T-cell (primary cell): ENCODE data around the gene SYNGR2. TPM values are rescaled to one million over a fixed set of nuclear protein-coding genes. Genes with fewer than 3 reads are reported as not detected.

Experiments
- ATAC-seq, 4 experiments: fragments of 200-7000 bp in 3 of 4; fragments of 150-1000 bp in 1 of 4; cut with Tn5 transposase; replicated peaks in 1 of 4; 1 replicate in 3 of 4; 2 replicates in 1 of 4; pipeline ENCODE4 v1.10.0; 2021; ENCODE audit warnings: moderate library complexity in 3 of 4, mild to moderate bottlenecking in 2 of 4, moderate number of reproducible peaks in 1 of 4
- CTCF ChIA-PET, 2 donors: fragments of 300-600 bp; sonication (Branson Sonifier 250); formaldehyde crosslinking; loops; one replicate each; lab custom pipeline; 2022; ENCODE audit warnings: antibody characterized with exemption in 2 of 2; lab: Charles Lee
- POLR2A ChIA-PET, 2 donors: fragments of 300-600 bp; sonication (Branson Sonifier 250); formaldehyde crosslinking; loops; one replicate each; lab custom pipeline; 2022; ENCODE audit warnings: antibody characterized with exemption in 2 of 2; lab: Charles Lee
- DNase-seq, 35 experiments: peaks; one replicate each; pipeline versions ENCODE4 v3.0.0 to v3.0.0-alpha.2; 2013 to 2023
- H3K27ac ChIP-seq: one replicate; pipeline ENCODE4 v1.5.1; 2013; ENCODE audit warnings: low read length
- H3K27me3 ChIP-seq, 2 experiments: replicated peaks in 1 of 2; 1 replicate in 1 of 2; 2 replicates in 1 of 2; pipeline versions ENCODE4 v1.6.1 to v1.7.0; 2013; ENCODE audit warnings: low read length in 1 of 2, mixed read lengths in 1 of 2; ENCODE audit not compliant: control insufficient read depth in 2 of 2, insufficient read depth in 2 of 2; ENCODE audit errors: extremely low read depth in 1 of 2
- H3K36me3 ChIP-seq, 2 donors: 1 replicate in 1 of 2; 2 replicates in 1 of 2; pipeline versions ENCODE4 v1.6.1 to v1.7.0; 2013; ENCODE audit warnings: low read length in 1 of 2; ENCODE audit not compliant: control insufficient read depth in 2 of 2, insufficient read depth in 1 of 2; ENCODE audit errors: extremely low read depth in 1 of 2
- H3K4me1 ChIP-seq, 2 experiments: 1 replicate in 1 of 2; 2 replicates in 1 of 2; pipeline versions ENCODE4 v1.6.1 to v1.7.0; 2013; ENCODE audit warnings: low read length in 2 of 2, mixed read lengths in 1 of 2; ENCODE audit not compliant: insufficient read depth in 2 of 2, control insufficient read depth in 1 of 2; ENCODE audit errors: extremely low read depth in 1 of 2
- H3K4me3 ChIP-seq, 2 donors: 1 replicate in 1 of 2; 2 replicates in 1 of 2; pipeline versions ENCODE4 v1.5.1 to v1.7.0; 2013; ENCODE audit warnings: mild to moderate bottlenecking in 2 of 2, low read length in 1 of 2, moderate library complexity in 1 of 2; ENCODE audit not compliant: control insufficient read depth in 1 of 2; ENCODE audit errors: extremely low read depth in 1 of 2
- H3K9me3 ChIP-seq: 2 replicates; pipeline ENCODE4 v1.7.0; 2013
- H3K27ac Mint-ChIP-seq, 2 donors: one replicate each; pipeline ENCODE4 v1.8.0; 2020 to 2021; ENCODE audit warnings: mild to moderate bottlenecking in 2 of 2, mixed read lengths in 2 of 2
- H3K27me3 Mint-ChIP-seq, 2 donors: one replicate each; pipeline ENCODE4 v1.8.0; 2021 to 2022; ENCODE audit warnings: mixed read lengths in 2 of 2
- H3K36me3 Mint-ChIP-seq: one replicate; pipeline ENCODE4 v1.8.0; 2021; ENCODE audit warnings: mixed read lengths
- H3K4me1 Mint-ChIP-seq, 3 donors: one replicate each; pipeline ENCODE4 v1.8.0; 2020 to 2022; ENCODE audit warnings: mixed read lengths in 3 of 3, mild to moderate bottlenecking in 1 of 3
- H3K4me3 Mint-ChIP-seq, 3 donors: one replicate each; pipeline ENCODE4 v1.8.0; 2020 to 2022; ENCODE audit warnings: mild to moderate bottlenecking in 3 of 3, mixed read lengths in 3 of 3, moderate library complexity in 3 of 3
- H3K9me3 Mint-ChIP-seq, 3 donors: one replicate each; pipeline ENCODE4 v1.8.0; 2020 to 2022; ENCODE audit warnings: mixed read lengths in 3 of 3
- WGBS: methylation state at CpG from one replicate; pipeline ENCODE4 v1.1.5; 2013; ENCODE audit warnings: missing lambda C conversion rate; ENCODE audit not compliant: insufficient coverage; 5-methylcytosine and 5-hydroxymethylcytosine counted together
- total RNA-seq, 35 experiments: library from RNA in 6 of 35; stranded (reverse) in 6 of 35; fragments of 120-200 nt in 1 of 35; gene quantifications; one replicate each; pipeline versions ENCODE4 v1.2.1 to v1.2.4 and lab custom pipeline; 2013 to 2026

Gene SYNGR2
- total RNA-seq, 5 donors from 2014 or later (not counting 1 experiment from before 2014, with no cell fraction given): 56.0 to 86.3 (median 74.6) TPM

DNA sequence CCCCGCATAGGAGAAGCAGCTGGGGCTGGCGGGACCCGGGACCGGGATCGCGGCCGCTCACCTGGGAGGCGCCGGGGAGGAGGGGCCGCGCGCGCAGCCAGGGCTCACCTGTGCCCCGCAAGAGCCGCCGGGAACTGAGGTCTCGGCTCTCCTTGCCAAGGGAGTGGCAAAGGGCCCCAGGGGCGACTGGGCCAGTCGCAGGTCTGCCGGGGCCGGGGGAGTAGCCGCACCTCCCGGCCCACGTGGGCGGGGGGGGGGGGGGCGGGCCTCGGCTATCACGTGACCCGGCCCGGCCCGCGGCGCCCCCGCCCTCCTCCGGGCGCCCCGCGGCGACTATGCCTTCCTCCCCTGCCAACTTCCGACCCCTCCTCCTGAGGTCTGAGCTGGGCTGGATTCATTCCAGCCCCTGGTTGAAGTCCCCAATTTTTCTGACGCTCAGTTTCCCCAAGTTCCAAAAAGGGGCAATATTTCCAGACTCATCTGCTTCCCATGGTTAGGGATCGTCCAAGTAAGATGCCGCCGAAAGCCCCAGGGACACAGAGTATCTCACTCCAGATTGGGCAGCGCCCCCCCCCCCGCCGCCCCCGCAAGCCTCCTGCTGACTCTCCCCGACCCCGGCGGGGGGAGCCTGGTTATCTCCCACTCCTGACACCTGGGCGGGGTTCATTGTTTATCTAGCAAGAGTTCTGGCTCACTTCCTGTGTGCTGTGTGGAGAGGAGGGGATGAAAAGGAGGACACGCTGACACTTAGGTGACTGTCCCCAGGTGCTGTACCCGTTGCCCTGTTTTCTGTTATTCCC is 39.6 kb upstream of the SYNGR2 start, which contains the start of gene TMC6:
TSS of gene TMC6 (minus strand) at position 205 of the 800 bp plus-strand sequence. CDS start 1,923 bp downstream, outside the sequence.
- peak within 1 kb of the TSS; percentile 79 for H3K27ac ChIP-seq
- H3K27me3 ChIP-seq: no peaks in the 10 kb centered on the region
- peaks cover 48 to 61% (median 51%) of the 10 kb centered on the region in 3 donors for H3K4me1 Mint-ChIP-seq
- peak within 1 kb of the TSS; percentile 98 to 99 (median 99) for H3K4me3 Mint-ChIP-seq
- ATAC-seq: peak; percentile 29 to 42 (median 34)
- no peaks in the 10 kb centered on the region for H3K9me3 ChIP-seq
- H3K27me3 Mint-ChIP-seq: no peaks in the 10 kb centered on the region
- peaks cover 42 to 73% of the 10 kb centered on the region in 2 experiments for H3K4me1 ChIP-seq
- under 1% methylated on average over 26 of the region's 54 CpGs for WGBS
- peaks cover 5% of the 10 kb centered on the region for H3K36me3 Mint-ChIP-seq
- ChIA-PET CTCF (interaction anchor here in 1 of 2 donors (0.6 kb wide), 1 partner anchor 12 kb away, joined by 6 read pairs; no protein-coding TSS in a partner anchor), POLR2A (interaction anchor here (0.6 to 0.8 kb wide), 4 partner anchors 8 to 225 kb away, joined by 4 to 9 read pairs (median 8); no protein-coding TSS in a partner anchor)
- no peaks in the 10 kb centered on the region for H3K9me3 Mint-ChIP-seq
- DNase-seq: peak; percentile 59 to 88 (median 75)
- peak within 1 kb of the TSS; percentile 83 to 92 for H3K4me3 ChIP-seq
- peaks cover 8 to 53% of the 10 kb centered on the region in 2 donors for H3K36me3 ChIP-seq
- H3K27ac Mint-ChIP-seq: peak within 1 kb of the TSS; percentile 97 to 100

DNA sequence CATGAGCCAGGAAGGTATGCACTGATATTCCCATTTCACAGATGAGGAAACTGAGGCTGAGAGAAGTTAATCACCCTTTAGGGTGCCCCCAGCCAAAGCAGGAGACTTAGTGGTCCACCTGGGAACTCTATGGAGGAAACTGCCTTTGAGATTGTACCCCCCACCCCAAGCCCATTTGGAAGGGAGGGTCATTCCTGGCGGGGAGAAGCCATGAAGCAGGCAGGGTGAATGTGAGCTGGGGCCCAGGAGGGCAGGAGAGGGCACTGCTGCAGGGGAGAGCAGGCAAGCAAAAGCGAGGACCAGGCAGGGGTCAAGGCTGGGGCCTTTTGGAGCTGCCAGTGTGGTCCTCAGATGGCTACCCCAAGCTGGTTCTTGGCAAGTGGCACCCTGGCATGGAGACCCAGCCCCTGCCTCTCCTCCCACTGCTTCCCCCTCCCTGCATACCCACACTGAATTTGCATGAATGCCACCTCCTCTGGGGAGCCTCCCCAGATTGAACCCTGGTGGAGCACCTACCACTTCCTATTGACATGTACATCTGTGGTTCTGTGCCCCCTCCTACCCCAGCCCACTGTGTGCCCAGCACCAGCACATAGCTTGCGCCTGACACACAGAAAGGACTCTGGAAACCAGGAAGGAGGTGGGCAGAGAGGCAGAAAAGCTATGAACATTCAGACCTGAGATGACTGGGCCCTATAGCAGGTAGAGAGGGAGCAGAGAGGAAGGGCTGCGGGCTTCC is 38.9 kb upstream of the SYNGR2 start:
- Histone ChIP-seq H3K9me3 (no peaks in the 10 kb centered on the region), H3K27me3 (no peaks in the 10 kb centered on the region), H3K36me3 (peaks cover 6 to 53% of the 10 kb centered on the region in 2 donors), H3K4me1 (peaks cover 43 to 73% of the 10 kb centered on the region in 2 experiments), H3K4me3 (peak overlapping the region; percentile 83 to 92), H3K27ac (peak overlapping the region; percentile 79)
- WGBS: 10% methylated on average over 4 of the region's 4 CpGs
- peak overlapping the region; percentile 98 to 99 (median 99) for H3K4me3 Mint-ChIP-seq
- no peaks in the 10 kb centered on the region for H3K27me3 Mint-ChIP-seq
- peaks cover 48 to 61% (median 54%) of the 10 kb centered on the region in 3 donors for H3K4me1 Mint-ChIP-seq
- peaks cover 9% of the 10 kb centered on the region for H3K36me3 Mint-ChIP-seq
- ChIA-PET POLR2A (interaction anchor here (0.6 kb wide), 2 partner anchors 9 to 224 kb away, joined by 9 read pairs; no protein-coding TSS in a partner anchor), CTCF (interaction anchor here in 1 of 2 donors (0.6 to 1.3 kb wide), 2 partner anchors 11 kb away, joined by 4 to 6 read pairs; no protein-coding TSS in a partner anchor)
- peak overlapping the region; percentile 97 to 100 for H3K27ac Mint-ChIP-seq
- peak in 26 of 35 experiments; percentile 44 to 80 (median 61) for DNase-seq
- H3K9me3 Mint-ChIP-seq: no peaks in the 10 kb centered on the region
- ATAC-seq: peak; percentile 2 to 4 (median 2)

DNA sequence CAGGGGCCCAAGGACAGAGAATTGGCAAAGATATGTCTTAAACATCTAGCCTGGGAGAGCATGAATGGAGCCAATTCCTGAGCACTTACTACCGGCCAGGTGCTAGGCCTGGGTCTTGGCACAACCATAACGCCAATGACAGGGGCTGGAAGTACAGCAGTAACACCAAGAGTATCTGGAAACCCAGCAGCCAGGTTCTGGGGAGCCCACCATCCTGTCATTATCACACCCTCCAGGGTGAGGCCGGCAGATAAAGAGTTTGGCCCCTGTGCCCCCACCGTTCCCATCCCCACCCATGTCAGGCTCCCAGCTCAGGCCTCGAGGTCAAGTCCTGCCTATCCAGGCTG is 38.3 kb upstream of the SYNGR2 start:
- H3K9me3 ChIP-seq: no peaks in the 10 kb centered on the region
- Mint-ChIP-seq H3K4me3 (peak overlapping the region; percentile 98 to 99 (median 99)), H3K36me3 (peaks cover 9% of the 10 kb centered on the region), H3K9me3 (no peaks in the 10 kb centered on the region), H3K27ac (peak overlapping the region; percentile 97 to 100), H3K4me1 (peaks cover 54 to 63% (median 56%) of the 10 kb centered on the region in 3 donors), H3K27me3 (no peaks in the 10 kb centered on the region)
- CTCF ChIA-PET: interaction anchor here in 1 of 2 donors (0.8 to 1.3 kb wide), 2 partner anchors 9 to 10 kb away, joined by 4 to 5 read pairs; no protein-coding TSS in a partner anchor
- POLR2A ChIA-PET: no interaction called here
- H3K4me3 ChIP-seq: peak overlapping the region; percentile 83 to 92
- H3K27me3 ChIP-seq: no peaks in the 10 kb centered on the region
- ATAC-seq: peak in 1 of 4 experiments; percentile 11
- peaks cover under 1 to 53% of the 10 kb centered on the region in 2 donors for H3K36me3 ChIP-seq
- H3K4me1 ChIP-seq: peaks cover 43 to 73% of the 10 kb centered on the region in 2 experiments
- WGBS: 5% methylated on average over 2 of the region's 5 CpGs
- DNase-seq: peak in 1 of 35 experiments; percentile 54
- H3K27ac ChIP-seq: peak overlapping the region; percentile 79

DNA sequence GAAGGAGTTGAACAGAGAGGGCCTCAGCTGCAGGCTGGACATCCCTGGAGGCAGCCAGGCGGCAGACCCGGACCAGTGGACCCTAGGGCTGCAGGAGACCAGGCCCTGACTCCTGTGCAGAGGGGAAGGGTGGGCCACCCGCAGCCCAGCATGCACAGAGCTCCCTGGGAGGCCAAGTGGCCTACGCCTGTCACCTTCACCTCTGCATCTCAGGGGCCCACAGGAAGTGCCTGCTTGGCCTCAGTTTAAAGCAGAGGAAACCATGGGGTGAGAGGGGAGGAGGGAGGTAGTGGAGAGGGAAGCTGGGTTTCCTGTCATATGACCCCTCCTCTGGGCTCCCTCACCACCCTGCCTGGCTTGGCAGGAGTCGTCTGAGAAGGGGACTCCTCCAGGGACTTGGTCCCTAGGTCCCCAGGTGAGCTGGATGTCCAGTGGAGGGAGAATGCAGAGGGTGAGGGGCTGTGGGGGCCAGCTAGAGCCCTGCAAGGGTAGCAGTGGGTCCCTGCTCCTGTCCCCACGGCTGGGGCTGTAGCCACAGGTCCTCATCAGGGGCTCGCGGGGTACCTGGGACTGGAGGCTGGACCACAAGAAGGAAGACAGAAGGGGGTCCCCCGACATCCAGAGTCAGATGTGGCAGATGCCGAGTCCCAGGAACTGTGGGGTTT is 37.8 kb upstream of the SYNGR2 start, which contains the start of gene TMC8:
TSS of gene TMC8 (plus strand) at position 335 of the 665 bp plus-strand sequence. CDS start 818 bp downstream, outside the sequence.
- no peaks in the 10 kb centered on the region for H3K27me3 ChIP-seq
- ATAC-seq (peak; percentile 50 to 66 (median 52)), DNase-seq (peak; percentile 70 to 92 (median 83))
- ChIA-PET POLR2A (no interaction called here), CTCF (interaction anchor here in 1 of 2 donors (0.8 to 1.3 kb wide), 2 partner anchors 10 kb away, joined by 4 to 5 read pairs; no protein-coding TSS in a partner anchor)
- whole genome bisulfite sequencing: 2% methylated on average over 7 of the region's 10 CpGs
- Mint-ChIP-seq H3K4me3 (peak within 1 kb of the TSS; percentile 98 to 99 (median 99)), H3K36me3 (peaks cover 13% of the 10 kb centered on the region), H3K27me3 (no peaks in the 10 kb centered on the region), H3K27ac (peak within 1 kb of the TSS; percentile 97 to 100), H3K4me1 (peaks cover 58 to 63% (median 59%) of the 10 kb centered on the region in 3 donors), H3K9me3 (no peaks in the 10 kb centered on the region)
- peak within 1 kb of the TSS; percentile 79 for H3K27ac ChIP-seq
- H3K9me3 ChIP-seq: no peaks in the 10 kb centered on the region
- H3K4me3 ChIP-seq: peak within 1 kb of the TSS; percentile 83 to 92
- H3K4me1 ChIP-seq: peaks cover 38 to 73% of the 10 kb centered on the region in 2 experiments
- H3K36me3 ChIP-seq: peaks cover 5 to 53% of the 10 kb centered on the region in 2 donors

DNA sequence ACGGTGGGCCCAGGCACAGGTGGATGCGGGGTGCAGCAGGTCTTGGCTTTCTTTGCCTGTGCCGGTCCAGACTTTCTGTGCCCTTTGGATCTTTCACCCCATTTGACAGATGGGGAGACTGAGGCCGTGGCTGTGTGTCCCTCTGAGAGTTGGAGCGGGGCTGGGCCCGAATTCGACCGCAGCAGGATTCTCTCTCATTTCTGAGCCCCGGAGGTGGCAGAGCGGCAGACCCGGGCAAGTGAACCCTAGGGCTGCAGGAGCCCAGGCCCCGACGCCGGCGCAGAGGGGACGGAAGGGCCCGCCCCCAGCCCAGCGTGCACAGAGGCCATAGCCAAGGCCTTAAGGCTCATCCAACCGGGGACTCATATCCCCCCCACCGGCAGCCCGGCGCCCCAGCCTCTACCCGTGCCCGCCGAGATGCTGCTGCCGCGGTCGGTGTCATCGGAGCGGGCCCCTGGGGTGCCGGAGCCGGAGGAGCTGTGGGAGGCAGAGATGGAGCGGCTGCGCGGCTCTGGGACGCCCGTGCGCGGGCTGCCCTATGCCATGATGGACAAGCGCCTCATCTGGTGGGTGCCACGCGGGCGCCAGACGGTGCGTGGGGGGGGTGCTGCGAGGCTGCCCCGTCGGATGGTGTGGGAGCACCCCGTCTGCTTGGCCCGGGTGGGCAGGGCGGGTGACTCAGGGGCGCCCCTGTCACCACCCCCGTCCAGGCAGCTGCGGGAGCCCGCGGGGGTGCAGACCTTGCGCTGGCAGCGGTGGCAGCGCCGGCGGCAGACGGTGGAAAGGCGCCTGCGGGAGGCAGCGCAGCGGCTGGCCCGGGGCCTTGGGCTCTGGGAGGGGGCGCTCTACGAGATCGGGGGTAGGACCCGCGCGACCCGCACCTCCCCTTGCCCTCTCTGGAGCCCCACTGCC is 37.0 kb upstream of the SYNGR2 start:
- Mint-ChIP-seq H3K36me3 (peaks cover 19% of the 10 kb centered on the region), H3K9me3 (no peaks in the 10 kb centered on the region), H3K4me1 (peaks cover 61 to 66% (median 64%) of the 10 kb centered on the region in 3 donors), H3K27ac (peak overlapping the region; percentile 97 to 100), H3K4me3 (peak overlapping the region; percentile 98 to 99 (median 99)), H3K27me3 (no peaks in the 10 kb centered on the region)
- Histone ChIP-seq H3K27me3 (no peaks in the 10 kb centered on the region), H3K36me3 (peaks cover 11 to 52% of the 10 kb centered on the region in 2 donors), H3K4me3 (peak overlapping the region; percentile 83 to 92), H3K27ac (peak overlapping the region; percentile 79), H3K4me1 (peaks cover 33 to 72% of the 10 kb centered on the region in 2 experiments), H3K9me3 (no peaks in the 10 kb centered on the region)
- POLR2A ChIA-PET: interaction anchor here in 1 of 2 donors (0.6 kb wide), 1 partner anchor 173 kb away, joined by 3 read pairs; the partner anchor contains the start of gene TNRC6C
- ATAC-seq: no peak
- CTCF ChIA-PET: no interaction called here
- WGBS: under 1% methylated on average over 62 of the region's 74 CpGs
- DNase-seq: peak in 9 of 35 experiments; percentile 25 to 59 (median 50)
